H9 (cell line): Measurements from ENCODE around the gene ACTN4. TPM values are rescaled to one million over a fixed set of nuclear protein-coding genes. Genes with fewer than 3 reads are reported as not detected.

Source experiments
- DNase-seq: peaks from one replicate; pipeline ENCODE4 v3.0.0-alpha.2; 2017
- H2AFZ ChIP-seq: one replicate; pipeline ENCODE4 v1.6.1; 2013; ENCODE audit warnings: mild to moderate bottlenecking, low read length, control low read depth, moderate library complexity
- H2AK5ac ChIP-seq: 2 replicates; pipeline ENCODE4 v1.6.1; 2013; ENCODE audit warnings: low read length, control low read depth, mixed read lengths; ENCODE audit not compliant: insufficient read length
- H2BK120ac ChIP-seq: one replicate; pipeline ENCODE4 v1.6.1; 2013; ENCODE audit warnings: low read depth, mild to moderate bottlenecking, low read length, control low read depth, inconsistent platforms; ENCODE audit not compliant: poor library complexity, severe bottlenecking
- H2BK12ac ChIP-seq: 2 replicates; pipeline ENCODE4 v1.6.1; 2013; ENCODE audit warnings: low read length, control low read depth, mixed read lengths, low read depth; ENCODE audit not compliant: insufficient read length
- H2BK15ac ChIP-seq: 2 replicates; pipeline ENCODE4 v1.6.1; 2013; ENCODE audit warnings: low read depth, low read length, control low read depth
- H2BK20ac ChIP-seq: one replicate; pipeline ENCODE4 v1.6.1; 2013; ENCODE audit warnings: low read depth, mild to moderate bottlenecking, low read length, control low read depth, inconsistent platforms; ENCODE audit not compliant: poor library complexity, severe bottlenecking
- H2BK5ac ChIP-seq: 2 replicates; pipeline ENCODE4 v1.6.1; 2013; ENCODE audit warnings: low read length, control low read depth, mixed read lengths; ENCODE audit not compliant: insufficient read length
- H3K14ac ChIP-seq: 2 replicates; pipeline ENCODE4 v1.6.1; 2013; ENCODE audit warnings: low read length, control low read depth; ENCODE audit not compliant: insufficient read depth
- H3K18ac ChIP-seq: 2 replicates; pipeline ENCODE4 v1.6.1; 2013; ENCODE audit warnings: low read depth, mild to moderate bottlenecking, mixed read lengths, low read length, control low read depth; ENCODE audit not compliant: insufficient read length
- H3K23ac ChIP-seq: 2 replicates; pipeline ENCODE4 v1.6.1; 2013; ENCODE audit warnings: low read length, control low read depth, mixed read lengths, low read depth; ENCODE audit not compliant: insufficient read length
- H3K23me2 ChIP-seq: 2 replicates; pipeline ENCODE4 v1.6.1; 2013; ENCODE audit warnings: low read depth, mild to moderate bottlenecking, mixed read lengths, low read length, control low read depth; ENCODE audit not compliant: insufficient read length, poor library complexity, severe bottlenecking
- H3K27ac ChIP-seq: 2 replicates; pipeline ENCODE4 v1.5.1; 2013; ENCODE audit warnings: low read length, control low read depth, mixed read lengths, low read depth; ENCODE audit not compliant: insufficient read length
- H3K27me3 ChIP-seq: 2 replicates; pipeline ENCODE4 v1.6.1; 2013; ENCODE audit warnings: low read length, control low read depth, inconsistent platforms; ENCODE audit not compliant: insufficient read depth
- H3K4ac ChIP-seq: 2 replicates; pipeline ENCODE4 v1.6.1; 2013; ENCODE audit warnings: low read depth, mild to moderate bottlenecking, control low read depth, inconsistent platforms, low read length, moderate library complexity
- H3K4me1 ChIP-seq: 2 replicates; pipeline ENCODE4 v1.6.1; 2013; ENCODE audit warnings: low read length, control low read depth, inconsistent platforms; ENCODE audit not compliant: insufficient read depth
- H3K4me2 ChIP-seq: 2 replicates; pipeline ENCODE4 v1.6.1; 2013; ENCODE audit warnings: low read length, control low read depth, mixed read lengths; ENCODE audit not compliant: insufficient read length, insufficient read depth
- H3K56ac ChIP-seq: 2 replicates; pipeline ENCODE4 v1.6.1; 2013; ENCODE audit warnings: low read depth, mild to moderate bottlenecking, mixed read lengths, low read length, control low read depth; ENCODE audit not compliant: insufficient read length
- H3K79me1 ChIP-seq: 2 replicates; pipeline ENCODE4 v1.6.1; 2013; ENCODE audit warnings: low read depth, mild to moderate bottlenecking, moderate library complexity, low read length, control low read depth, inconsistent platforms; ENCODE audit not compliant: insufficient read depth, poor library complexity, severe bottlenecking
- H3K79me2 ChIP-seq: 2 replicates; pipeline ENCODE4 v1.6.1; 2013; ENCODE audit warnings: low read length, control low read depth, inconsistent platforms; ENCODE audit not compliant: insufficient read depth
- H3K9ac ChIP-seq: 2 replicates; pipeline ENCODE4 v1.6.1; 2013; ENCODE audit warnings: low read length, control low read depth, mixed read lengths; ENCODE audit not compliant: insufficient read length; ENCODE audit errors: extremely low read depth
- H3K9me3 ChIP-seq: one replicate; pipeline ENCODE4 v1.6.1; 2013; ENCODE audit warnings: low read depth, low read length, inconsistent platforms; ENCODE audit not compliant: control insufficient read depth
- H3T11ph ChIP-seq: one replicate; pipeline ENCODE4 v1.6.1; 2013; ENCODE audit warnings: mild to moderate bottlenecking, low read length, control low read depth, inconsistent platforms
- H4K20me1 ChIP-seq: one replicate; pipeline ENCODE4 v1.6.1; 2013; ENCODE audit not compliant: control insufficient read depth, insufficient read length, insufficient read depth
- H4K5ac ChIP-seq: 2 replicates; pipeline ENCODE4 v1.6.1; 2013; ENCODE audit warnings: low read depth, mild to moderate bottlenecking, mixed read lengths, low read length, control low read depth; ENCODE audit not compliant: insufficient read length
- H4K8ac ChIP-seq: replicated peaks from 2 replicates; pipeline ENCODE4 v1.6.1; 2013; ENCODE audit warnings: low read length, control low read depth, mixed read lengths, low read depth; ENCODE audit not compliant: insufficient read length
- H4K91ac ChIP-seq: 2 replicates; pipeline ENCODE4 v1.6.1; 2013; ENCODE audit warnings: low read depth, mild to moderate bottlenecking, moderate library complexity, mixed read lengths, low read length, control low read depth; ENCODE audit not compliant: insufficient read length
- H3K27ac Mint-ChIP-seq, 3 experiments: 2 replicates in 2 of 3; 3 replicates in 1 of 3; pipeline ENCODE4 v1.8.0; 2020 to 2021; ENCODE audit warnings: mixed read lengths in 3 of 3, mild to moderate bottlenecking in 1 of 3, moderate library complexity in 1 of 3
- H3K27me3 Mint-ChIP-seq: 2 replicates; pipeline ENCODE4 v1.8.0; 2021; ENCODE audit warnings: low read depth, mild to moderate bottlenecking, moderate library complexity, mixed read lengths
- H3K36me3 Mint-ChIP-seq, 3 experiments: 2 replicates in 2 of 3; 3 replicates in 1 of 3; pipeline ENCODE4 v1.8.0; 2020 to 2021; ENCODE audit warnings: low read depth in 3 of 3, mixed read lengths in 3 of 3; ENCODE audit not compliant: insufficient read depth in 1 of 3
- H3K4me1 Mint-ChIP-seq, 2 experiments: 2 replicates each; pipeline ENCODE4 v1.8.0; 2020; ENCODE audit warnings: mixed read lengths in 2 of 2
- H3K4me3 Mint-ChIP-seq, 2 experiments: 2 replicates in 1 of 2; 3 replicates in 1 of 2; pipeline ENCODE4 v1.8.0; 2020 to 2021; ENCODE audit warnings: mild to moderate bottlenecking in 2 of 2, mixed read lengths in 2 of 2, moderate library complexity in 1 of 2
- H3K9me3 Mint-ChIP-seq, 2 experiments: 2 replicates in 1 of 2; 3 replicates in 1 of 2; pipeline ENCODE4 v1.8.0; 2020; ENCODE audit warnings: mild to moderate bottlenecking in 2 of 2, mixed read lengths in 2 of 2, moderate library complexity in 1 of 2
- CTCF ChIP-seq: fragments of 200-600 bp; sonication (generic); conservative IDR thresholded peaks from 3 replicates; pipeline ENCODE4 v1.8.0; 2021; ENCODE audit warnings: antibody characterized with exemption, mild to moderate bottlenecking
- WGBS: extraction: QIAGEN DNeasy Blood & Tissue Kit; methylation state at CpG from one replicate; pipeline ENCODE4 v1.1.7; 2013; ENCODE audit warnings: missing lambda C conversion rate, low lambda C conversion rate, mixed read lengths; ENCODE audit not compliant: insufficient read length; ENCODE audit errors: extremely low coverage; 5-methylcytosine and 5-hydroxymethylcytosine counted together
- total RNA-seq: library from RNA; stranded (reverse); gene quantifications from 2 replicates; pipeline ENCODE4 v1.2.1, GENCODE V29; 2021

Gene ACTN4
- total RNA-seq, 1 experiment from 2014 or later, result 369 TPM

- H2BK12ac ChIP-seq, result no peak overlapping the region
- H3K9me3 Mint-ChIP-seq, result no peaks in the 10 kb centered on the region; a peak in 1 of 5 replicates
- no peak overlapping the region for H3K14ac ChIP-seq
- H3K18ac ChIP-seq, result no peak overlapping the region
- no peaks in the 10 kb centered on the region for H3K79me1 ChIP-seq
- no peak overlapping the region for H3K23ac ChIP-seq
- no peak overlapping the region for H3K27ac ChIP-seq
- peaks cover 2% of the 10 kb centered on the region; the same call in 1 of the 2 replicates for H3K4me1 ChIP-seq
- no peak for TF ChIP-seq CTCF
- no peak overlapping the region for H2BK5ac ChIP-seq
- H2BK120ac ChIP-seq, result no peak overlapping the region
- H3K27me3 ChIP-seq, result no peaks in the 10 kb centered on the region
- H2AK5ac ChIP-seq, result no peak overlapping the region
- no peak overlapping the region for H2BK20ac ChIP-seq
- H4K8ac ChIP-seq, result no peak overlapping the region
- no CpG with 5 or more reads among the region's 13 CpGs for WGBS
- H3K56ac ChIP-seq, result no peak overlapping the region
- no peak overlapping the region for H4K5ac ChIP-seq
- no peaks in the 10 kb centered on the region for H3K36me3 Mint-ChIP-seq
- no peak overlapping the region for H3K9ac ChIP-seq
- no peak overlapping the region for H4K91ac ChIP-seq
- H3K4ac ChIP-seq, result no peak overlapping the region
- H3K23me2 ChIP-seq, result peaks cover 6% of the 10 kb centered on the region
- H2BK15ac ChIP-seq, result no peak overlapping the region
- no peaks in the 10 kb centered on the region for H4K20me1 ChIP-seq
- peaks cover 10% of the 10 kb centered on the region; the same call in 1 of the 2 replicates for H3K27me3 Mint-ChIP-seq
- H3K4me1 Mint-ChIP-seq, result peaks cover 3 to 11% of the 10 kb centered on the region in 2 experiments; a peak in 2 of 4 replicates
- no peak overlapping the region for H3K4me2 ChIP-seq
- no peak overlapping the region for H3K4me3 Mint-ChIP-seq
- H3T11ph ChIP-seq, result no peak overlapping the region
- H2AFZ ChIP-seq, result no peak overlapping the region
- no peak overlapping the region for H3K27ac Mint-ChIP-seq
- H3K9me3 ChIP-seq, result no peaks in the 10 kb centered on the region
- no peaks in the 10 kb centered on the region for H3K79me2 ChIP-seq
- DNase-seq, result no peak
These were observed 126.9 kb downstream of the ACTN4 start for GRCh38 chr19:38774181-38774950.
